IPS DF 19.7 (cell line): ENCODE results near the gene PXMP2.
"Not testable (repeated sequence)": the region's sequence is repeated elsewhere in the genome, so short reads cannot be mapped to it uniquely, and the experiment has no call there.

Experiments used
- DNase-seq: peaks from one replicate; pipeline ENCODE4 v3.0.0-alpha.2; 2013; ENCODE audit warnings: low read depth, low spot score

Gene PXMP2

GRCh38 chr12:132747896-132748295, 60.5 kb downstream of the PXMP2 start:
- DNase-seq, result no peak

- no peak for DNase-seq
Observed at GRCh38 chr12:132748319-132748718, 60.9 kb downstream of the PXMP2 start.

DNA sequence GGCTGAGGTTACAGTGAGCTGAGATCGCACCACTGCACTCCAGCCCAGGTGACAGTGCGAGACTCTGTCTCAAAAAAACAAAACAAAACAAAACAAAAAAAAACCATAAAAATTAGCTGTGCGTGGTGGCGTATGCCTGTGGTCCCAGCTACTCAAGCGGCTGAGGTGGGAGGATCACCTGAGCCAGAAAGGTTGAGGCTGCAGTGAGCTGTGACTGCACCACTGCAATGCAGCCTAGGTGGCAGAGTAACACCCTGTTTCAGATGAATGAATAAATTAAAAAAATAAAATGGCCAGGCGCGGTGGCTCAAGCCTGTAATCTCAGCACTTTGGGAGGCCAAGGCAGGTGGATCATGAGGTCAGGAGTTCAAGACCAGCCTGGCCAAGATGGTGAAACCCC, 66.3 kb downstream of the PXMP2 start:
- not testable (repeated sequence) for DNase-seq

DNA sequence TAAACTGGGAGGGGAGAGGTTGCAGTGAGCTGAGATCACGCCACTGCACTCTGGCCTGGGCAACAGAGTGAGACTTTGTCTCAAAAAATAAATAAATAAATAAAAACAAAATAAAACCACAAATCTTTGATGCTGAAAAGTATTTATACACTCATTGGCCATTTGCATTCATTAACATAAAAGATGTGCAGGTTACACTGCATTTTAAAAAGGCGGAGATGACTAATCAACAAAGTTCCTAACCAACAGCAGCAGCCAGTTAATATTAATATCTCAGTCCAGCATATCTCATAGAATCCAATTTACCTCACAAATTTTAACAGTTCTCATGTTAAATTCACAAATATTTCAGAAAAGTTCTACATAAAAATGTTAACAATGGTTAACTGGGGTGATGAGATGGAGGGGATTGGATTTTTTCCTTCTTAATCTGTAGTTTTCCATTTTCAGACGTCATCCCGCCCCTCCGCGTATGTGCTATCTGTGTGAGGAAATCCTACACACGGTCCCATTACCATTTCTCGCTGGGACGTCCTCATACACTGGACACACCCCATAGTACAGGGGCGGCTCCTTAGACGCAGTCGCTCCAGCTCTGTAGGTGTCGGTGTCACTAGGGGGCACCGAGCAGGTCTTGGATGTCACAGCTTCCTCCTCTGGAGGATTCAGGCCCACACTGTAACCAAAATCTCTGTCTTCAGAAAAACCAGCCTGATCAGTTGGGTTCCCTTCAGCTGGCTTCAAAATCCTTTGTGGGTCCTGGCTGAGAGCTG, 67.0 kb downstream of the PXMP2 start:
- DNase-seq, result no peak
